HG03469 (cell line): ENCODE results near the gene SETBP1.

Experiments
- ATAC-seq: cut with Tn5 transposase; IDR thresholded peaks from one replicate; pipeline ENCODE4 v1.9.1; 2021; ENCODE audit warnings: mild to moderate bottlenecking, moderate library complexity, moderate number of reproducible peaks; ENCODE audit not compliant: unreplicated experiment

The SETBP1 gene

DNA sequence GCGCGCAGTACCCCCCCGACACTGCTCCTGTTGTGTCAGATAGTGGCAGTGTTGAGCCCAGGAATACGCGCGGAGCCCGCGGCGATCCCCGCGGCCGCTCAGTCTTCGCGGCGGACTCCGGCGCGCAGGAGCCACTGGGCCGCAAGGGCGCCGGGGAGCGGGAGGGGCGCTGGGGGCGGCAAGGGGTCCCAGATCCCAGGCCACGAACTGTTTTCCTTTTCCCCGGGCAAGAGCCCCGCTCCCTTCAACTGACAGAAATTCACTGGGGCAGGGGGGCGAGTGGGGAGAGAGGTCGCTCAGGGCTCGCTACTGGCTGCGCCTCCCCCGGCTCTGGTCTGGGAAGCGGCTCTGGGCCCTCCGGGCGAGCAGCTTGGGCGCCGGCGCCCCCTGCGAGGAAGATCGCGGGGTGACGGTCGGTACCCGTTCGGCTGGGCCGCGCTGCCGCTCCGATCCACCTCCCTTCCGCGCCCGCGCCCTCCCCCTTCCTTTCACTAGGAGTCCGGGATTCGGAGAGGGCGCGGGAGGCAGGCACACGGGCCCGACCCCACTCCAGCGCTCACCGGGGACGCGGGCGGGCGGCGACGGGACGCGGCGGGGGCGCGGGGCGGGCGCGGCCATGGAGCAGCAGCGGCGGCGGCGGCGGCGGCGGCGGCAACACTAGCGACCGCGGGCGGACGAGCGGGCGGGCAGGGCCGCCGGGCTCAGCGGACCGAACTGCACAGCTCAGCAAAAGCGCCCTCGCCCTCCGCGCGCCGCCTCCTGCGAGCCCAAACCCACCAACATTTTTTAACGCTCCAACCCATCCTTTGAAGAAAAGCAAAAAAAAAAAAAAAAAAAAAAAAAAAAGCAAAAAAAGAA lies 1.4 kb upstream of the SETBP1 start:
- ATAC-seq = peak; percentile 77

DNA sequence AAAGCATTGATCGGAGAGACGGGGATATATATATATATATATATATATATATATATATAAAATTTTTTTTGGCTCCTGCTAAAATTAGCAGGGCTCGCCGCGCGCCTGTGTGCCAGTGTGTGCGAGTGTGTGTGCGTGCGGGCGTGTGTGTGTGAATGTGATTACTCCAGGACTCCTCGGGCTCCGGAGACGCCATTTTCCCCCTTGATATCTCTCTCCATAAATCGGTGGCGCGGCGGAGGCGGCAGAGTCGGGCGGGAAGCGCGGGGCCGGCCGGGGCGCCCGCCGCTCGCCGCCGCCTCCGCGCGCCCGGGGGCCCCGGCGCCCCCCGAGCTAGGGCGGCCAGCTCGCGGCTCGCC lies 795 bp upstream of the SETBP1 start:
- no peak for ATAC-seq

DNA sequence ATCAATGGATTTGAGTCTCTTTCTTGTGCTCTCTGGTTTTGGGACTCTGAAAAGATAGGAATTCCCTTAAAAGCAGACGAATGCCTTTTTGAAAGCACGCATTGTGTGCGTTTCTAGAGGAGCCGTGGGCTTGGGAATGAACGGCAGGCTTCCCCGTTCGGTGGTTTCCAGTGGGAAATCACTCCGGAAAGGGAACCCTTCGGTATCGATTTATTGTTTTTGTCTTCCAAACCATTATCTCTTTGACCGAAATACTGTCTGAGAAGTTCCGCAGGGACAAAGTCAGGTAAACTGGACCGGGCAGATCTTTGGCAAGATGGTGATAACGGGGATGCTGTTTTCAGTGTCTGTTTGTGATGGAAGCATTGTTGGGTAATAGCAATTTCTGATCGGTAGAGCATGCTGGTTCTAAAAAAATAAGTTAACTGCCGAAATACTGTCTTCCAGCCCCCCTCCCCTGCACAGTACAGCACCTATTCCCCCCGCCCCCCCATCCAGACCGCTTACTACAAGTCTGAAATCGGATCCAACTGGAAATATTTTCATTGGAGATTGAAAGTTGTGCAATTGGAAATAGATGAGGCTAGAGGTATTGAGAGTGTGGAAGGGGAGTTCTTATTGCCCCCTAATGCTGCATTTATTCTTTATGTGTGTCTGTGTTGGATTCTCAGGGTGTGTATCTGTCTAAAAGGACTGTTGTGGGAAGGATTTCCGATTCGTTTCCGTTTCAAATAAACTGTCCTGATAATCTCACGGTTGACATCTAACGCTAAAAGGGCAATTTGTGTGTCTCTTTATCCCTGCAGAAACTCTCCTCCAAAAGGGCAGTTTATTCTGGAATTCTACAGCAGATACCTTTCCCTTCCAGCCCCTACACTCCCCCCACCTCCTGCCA lies 635 bp downstream of the SETBP1 start:
- no peak for ATAC-seq

DNA sequence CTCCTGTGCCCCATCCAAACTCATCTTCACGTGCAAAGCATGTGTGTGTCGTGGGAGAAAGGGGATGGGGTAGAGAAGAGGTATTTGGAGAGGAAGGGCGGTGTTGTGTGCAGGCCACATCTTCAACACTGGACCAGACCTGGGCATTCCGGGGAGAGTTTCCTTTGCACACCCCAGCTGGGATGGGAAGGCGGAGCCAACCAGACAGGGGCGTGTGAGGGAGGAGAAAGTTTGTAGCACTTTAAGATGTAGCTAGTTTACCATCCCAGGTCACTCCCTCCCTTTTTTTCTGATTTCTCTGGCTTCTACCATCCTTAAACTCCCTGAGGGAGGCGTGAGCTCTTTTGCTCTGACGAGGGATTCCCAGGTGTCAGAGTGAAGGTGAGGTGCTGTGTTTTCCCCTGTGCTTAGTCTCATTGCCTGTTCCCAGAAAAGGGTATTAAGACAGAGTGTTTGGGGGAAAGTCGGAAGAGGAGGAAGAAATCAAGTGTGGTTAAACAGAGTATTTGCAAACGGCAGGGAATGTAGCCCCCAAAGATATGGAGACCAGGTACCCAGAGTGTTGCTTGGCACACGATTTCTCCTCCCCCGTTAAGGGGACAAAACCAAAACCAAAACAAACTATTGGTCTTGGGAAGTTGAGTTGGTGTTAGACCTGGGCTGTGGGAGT lies 1.6 kb downstream of the SETBP1 start:
- ATAC-seq = no peak

DNA sequence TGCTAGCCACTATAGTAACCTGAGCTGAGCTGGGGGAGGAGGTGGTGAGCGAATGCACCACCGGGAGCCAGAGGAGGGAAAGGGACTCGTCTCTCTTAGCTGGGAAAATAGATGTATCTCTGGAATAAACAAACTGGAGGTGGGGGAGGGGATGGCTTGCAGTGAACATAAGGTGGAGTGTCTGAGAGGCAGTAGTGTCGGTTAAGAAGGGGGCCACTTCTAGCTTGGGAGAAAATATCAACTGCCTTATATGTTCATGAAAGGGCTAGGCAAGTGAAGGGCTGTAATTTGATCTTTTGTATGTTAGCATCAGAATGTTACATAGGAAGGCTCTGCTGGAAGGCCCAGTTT lies 2.2 kb downstream of the SETBP1 start:
- no peak for ATAC-seq

DNA sequence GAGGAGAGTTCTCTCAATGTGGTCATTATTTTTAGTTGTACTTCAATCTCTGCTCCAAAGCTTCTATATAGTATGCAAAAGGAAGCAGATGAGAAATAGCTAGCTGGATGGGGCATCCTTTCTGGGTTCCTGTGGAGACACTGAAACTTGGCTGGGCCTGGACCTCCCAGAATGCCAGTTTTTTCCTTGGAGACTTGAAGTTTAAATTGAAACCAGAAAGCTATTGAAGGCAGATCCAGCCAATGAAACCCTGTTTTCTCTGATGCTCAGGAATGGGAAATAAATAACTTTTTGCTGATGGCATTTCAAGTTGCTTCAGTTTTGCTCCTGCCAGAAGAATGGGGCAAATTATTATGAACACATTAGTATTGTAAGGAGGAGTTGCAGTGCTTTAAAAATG lies 2.9 kb downstream of the SETBP1 start:
- ATAC-seq = no peak

DNA sequence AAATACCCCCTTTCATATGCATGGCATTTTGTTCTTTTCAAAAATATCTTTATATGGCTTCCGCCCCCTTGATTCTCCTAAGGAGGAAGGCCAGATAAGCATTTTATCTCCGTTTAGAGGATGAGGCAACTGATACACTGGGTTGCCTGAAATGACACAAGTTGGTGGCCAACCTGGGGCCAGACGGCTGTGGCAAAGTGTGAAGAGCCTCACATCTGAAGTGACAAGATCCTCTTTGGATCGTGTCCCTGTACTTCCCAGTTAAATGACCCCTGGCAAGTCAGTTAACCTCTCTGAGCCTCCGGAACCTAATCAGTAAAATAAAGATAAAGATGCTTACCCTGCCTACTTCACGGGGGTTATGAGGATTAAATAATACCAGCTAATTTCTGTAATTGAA lies 4.6 kb downstream of the SETBP1 start:
- no peak for ATAC-seq

DNA sequence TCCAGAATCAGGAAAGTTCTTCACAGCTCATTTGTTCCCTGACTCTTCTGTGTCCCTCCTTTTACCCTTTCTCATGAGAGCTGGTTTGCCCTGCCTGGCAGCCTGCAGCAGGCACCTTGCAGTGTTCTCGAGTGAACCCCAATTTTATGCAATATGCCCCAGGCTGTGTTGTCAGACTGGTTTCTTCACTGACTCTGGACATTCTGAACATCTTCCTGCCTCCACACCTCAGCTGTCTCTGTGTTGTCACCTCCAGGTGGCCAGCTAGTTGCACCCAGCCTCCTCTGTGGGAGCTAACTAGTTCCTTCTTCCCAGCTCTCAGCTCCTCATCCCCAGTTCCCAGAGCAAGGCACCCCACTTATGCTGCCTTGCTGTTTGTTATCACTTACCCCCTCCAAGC lies 5.5 kb downstream of the SETBP1 start:
- ATAC-seq = no peak

DNA sequence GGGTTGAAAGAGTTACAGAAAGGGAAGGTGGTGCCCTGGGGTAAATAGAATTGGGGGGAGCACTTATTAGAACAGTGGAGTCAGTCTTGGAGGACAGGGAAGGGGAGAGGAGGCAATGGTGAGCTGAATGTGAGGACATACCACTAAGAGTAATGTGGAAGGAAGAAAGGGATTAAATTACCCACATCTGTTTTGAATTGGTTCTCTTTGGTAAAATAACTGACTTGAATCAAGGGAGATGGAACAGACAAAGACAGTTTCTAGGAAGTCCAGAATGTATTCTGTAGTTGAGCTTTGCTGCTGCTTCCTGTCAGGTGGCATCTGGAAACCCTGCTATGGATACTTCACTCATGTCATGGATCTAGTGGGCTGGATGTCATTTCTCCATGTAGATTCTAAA lies 6.7 kb downstream of the SETBP1 start:
- ATAC-seq = no peak

DNA sequence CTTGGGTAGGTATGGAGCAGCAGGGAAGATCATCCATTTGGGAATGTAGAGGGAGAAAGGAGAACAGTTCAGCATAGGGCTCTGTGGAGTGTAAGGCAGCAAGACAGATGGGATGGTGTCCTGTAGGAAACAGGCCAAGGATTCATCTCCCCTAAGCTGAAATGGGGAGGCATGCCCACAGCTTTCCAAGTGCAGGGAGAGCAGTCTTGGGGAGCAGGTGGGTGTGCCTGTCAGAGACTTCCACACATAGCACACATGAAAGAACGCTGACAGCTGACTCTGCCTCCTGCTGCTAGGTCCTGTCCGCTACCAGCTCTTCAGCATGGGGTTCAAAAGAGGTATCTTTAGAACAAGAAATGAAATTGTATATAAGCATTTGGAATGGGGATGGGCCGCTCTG lies 9.0 kb downstream of the SETBP1 start:
- ATAC-seq = no peak

DNA sequence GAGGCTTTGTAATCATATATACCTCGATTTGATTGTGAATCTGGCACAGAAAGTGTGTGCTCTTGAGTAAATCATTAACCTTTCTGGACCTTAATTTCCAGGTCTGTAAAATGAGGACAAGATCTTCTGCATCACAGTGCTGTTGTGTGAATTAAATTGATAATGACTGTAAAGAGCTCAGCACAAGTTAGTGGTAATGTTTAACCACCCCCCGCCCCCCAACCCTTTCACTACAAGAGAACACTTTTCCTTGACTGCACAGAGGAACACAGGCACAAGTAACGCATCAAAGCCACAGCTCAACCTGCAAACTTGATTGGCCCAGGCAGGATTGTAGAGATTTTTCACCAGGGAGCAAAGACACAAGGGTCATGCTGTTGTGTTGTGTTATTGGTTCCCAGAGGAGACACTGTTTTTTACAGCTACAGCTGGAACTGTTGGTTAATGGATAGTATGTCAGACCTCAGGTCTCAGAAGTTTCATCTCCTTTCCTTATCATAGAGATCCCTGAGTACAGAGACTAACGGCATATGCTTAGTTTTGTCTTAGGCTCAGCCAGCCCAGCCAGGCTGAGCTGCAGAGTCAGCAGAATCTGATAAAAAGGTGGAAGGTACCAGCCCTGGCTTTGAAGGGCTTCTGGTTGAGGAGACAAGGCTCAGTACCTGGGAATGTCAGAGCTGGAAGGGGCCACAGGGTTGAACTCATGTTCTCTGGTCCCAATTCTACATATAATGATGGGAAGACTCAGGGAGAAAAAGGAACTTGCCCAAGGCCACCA lies 10.6 kb downstream of the SETBP1 start:
- ATAC-seq = no peak

DNA sequence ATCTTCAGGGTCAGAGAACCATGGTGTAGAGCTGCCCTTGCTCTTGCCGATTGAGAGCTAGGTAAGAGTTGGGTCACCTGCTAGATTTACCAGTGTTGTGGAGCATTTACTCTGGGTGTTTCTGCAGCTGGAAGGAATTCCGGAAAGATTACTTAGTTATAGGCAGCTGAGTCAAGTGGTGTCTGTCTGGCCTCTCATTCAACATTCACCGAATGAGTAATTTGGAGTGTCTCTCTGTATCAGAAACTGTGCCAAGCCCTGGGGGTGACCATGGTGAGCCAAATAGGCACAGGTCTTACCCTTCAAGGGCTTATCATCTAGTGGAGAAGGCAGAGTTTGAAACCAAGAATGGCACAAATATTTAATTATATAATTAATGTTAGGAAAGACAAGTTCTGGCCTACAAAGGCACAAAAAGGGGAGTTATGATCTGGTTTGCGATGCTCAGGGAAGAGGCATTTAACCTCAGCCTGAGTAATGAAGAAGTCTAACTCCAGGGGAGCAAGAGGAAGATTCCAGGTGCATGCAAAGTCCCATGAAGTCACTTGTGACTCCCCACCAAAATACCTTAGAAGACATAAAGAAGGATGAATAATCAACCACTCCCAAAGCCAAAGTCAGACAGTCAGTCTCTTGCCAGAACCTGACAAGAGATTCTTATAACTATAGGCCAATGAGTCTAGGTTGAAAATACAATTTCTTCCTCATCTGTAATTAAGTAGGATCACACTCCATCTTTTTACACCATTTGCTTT lies 12.5 kb downstream of the SETBP1 start:
- no peak for ATAC-seq

DNA sequence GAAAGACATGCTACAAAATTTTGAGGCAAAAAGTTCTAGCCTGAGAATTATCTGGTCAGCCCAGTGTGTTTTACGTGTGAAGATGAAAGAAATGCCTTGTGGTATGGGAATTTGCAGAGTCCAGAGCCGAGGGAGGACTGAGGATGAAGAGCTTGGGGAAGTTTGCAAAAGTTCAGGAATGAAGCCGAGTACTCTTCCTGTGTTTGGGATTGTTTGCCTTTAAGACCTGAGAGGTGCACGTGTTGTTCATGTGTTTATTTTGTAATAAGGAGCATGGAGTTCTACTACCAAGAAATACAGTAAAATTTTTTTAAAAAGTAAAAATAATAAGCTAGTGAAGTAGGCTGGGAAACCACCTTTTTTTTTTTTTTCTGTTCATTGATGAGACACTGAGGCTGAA lies 14.8 kb downstream of the SETBP1 start:
- no peak for ATAC-seq

DNA sequence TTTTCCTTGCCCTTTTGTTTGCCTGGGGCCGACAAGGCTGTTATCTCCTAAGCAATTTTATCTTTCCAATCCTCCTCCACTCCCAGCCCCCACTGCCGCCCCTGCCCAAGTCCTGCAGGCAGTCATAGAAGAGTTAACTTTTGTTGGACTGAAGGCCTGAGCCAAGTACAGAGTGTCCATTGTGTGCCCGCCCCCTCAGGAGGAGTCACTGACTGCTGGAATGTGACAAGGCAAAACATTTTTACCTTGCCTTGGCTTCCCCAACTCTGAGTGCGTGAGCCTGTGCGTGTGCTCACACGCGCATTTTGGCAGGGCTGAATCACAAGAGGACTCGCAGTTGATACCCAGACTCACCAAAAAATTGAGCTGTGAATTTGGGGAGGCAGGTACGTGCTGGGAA lies 16.2 kb downstream of the SETBP1 start:
- ATAC-seq = no peak

DNA sequence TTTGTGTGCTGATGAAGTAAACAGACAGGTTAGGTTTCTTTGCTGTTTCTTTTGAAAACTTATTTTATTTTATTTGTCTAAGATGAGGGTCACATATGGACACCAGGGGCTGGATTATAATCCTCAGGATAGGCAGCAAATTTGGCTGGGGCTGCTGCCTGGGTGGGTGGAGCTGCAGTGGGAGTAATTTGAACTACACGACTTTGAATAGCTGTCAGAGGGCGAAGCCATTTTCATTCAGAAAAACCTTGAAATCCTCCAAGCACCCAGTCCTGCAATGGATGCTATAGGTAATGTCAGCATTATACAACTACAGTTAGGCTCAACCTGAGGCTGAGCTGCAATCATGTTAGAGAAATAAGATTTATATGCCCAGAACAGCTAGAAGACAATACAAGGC lies 16.6 kb downstream of the SETBP1 start:
- no peak for ATAC-seq

DNA sequence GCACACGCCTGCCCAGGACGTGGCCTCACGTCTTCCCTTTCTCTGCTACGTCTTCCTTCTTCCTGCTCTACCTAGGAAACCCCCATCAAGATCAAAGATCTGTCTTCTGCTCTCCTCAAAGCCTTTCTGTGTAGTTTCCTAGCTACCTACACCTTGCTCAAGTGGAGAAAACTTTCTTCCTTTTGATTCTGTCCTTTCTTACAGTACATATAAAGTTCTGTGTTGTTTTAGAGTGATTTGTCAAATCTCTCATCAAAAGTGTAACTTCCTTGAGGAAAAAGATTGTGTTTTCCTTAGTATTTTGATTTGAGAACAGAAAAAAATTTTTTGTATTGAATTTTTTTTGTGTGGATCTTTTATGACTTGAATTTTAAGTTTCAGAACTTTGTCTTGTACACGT lies 17.8 kb downstream of the SETBP1 start:
- no peak for ATAC-seq

DNA sequence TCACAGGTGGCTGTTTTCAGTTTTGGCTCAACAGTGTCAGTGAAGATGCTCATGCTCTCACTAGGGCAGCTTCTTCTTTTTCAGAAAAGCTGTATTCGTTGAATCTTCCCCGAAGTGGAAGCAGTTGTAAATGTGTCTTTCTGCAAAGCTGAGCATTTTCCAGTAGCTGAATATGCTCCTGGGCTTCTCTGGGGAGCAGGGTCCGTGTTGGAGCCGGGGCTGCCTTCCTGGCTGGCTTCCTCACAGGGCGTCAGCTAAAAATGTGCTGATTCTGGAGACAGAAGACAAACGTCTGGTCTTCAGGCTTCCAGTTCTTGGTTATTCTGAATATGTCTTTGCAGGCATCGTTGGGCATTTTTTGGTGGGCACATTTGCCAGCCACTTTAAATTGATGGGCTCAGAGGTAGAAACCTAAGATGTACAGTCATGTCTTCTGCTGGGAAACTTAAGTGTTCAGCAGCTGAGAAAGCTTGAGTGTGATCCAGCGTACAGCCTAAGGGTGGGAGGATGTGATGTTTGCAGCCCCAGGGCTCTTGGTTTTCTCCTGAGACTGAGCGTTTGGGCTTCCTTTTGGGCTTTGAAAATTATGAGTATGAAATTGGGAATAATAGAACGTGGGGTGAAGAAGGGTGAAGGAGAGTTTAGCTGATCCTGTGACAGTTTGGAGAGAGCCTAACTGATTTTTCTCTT lies 19.0 kb downstream of the SETBP1 start:
- no peak for ATAC-seq

DNA sequence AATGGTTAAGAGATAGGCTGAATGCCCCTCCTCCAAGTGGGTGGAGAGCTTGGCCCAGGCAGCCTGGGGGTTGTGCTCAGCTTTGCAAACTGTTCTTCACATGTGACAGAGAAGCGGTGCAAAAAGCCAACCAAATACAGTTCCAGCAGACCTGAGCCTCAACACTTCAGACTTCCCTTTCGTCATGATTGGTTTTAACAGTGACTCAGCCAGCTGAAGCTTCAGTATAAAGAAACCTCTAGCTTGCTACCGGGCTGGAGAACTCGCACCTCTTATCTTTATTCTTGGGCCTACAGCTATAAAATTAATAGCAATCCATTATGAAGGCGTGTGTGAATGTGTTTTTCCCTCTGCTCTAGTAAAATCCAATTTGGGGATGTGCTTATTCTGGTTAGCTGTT lies 20.0 kb downstream of the SETBP1 start:
- ATAC-seq = peak; percentile 48

DNA sequence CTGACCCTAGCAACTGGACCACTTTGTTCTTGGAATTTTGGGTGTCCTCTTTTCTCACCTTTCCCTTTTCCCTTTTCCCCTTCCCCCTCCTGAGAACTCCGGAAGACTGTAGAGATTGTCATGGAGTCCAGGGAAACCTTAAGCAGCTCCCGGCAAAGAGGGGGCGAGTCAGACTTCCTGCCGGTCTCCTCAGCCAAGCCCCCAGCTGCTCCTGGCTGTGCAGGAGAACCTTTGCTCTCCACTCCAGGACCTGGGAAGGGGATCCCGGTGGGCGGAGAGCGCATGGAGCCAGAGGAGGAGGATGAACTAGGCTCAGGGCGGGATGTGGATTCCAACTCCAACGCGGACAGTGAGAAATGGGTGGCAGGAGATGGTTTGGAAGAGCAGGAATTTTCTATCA lies 20.5 kb downstream of the SETBP1 start:
- ATAC-seq = no peak

DNA sequence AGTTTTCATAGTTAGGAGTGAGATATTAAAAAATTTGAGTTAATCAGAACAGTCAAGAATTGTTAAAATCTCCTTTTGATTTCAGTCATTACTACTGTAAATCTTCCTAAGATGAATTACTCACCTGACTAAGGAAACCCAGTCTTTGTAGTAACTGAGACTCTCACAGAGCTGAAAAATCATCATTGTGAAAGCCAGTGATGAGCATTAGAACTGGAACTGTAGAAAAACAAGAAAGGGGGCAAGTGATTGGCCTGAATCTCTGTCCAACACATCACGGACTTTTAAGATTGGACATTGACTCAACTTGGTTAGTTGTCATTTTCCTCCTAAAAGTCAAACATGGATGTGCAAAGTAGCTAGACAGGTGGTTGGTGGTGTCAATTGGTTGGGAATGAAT lies 21.9 kb downstream of the SETBP1 start:
- no peak for ATAC-seq
